AG08396 (cell line): ENCODE results near the gene FNDC5.

Source experiments
- DNase-seq: peaks from one replicate; pipeline ENCODE4 v3.0.0; 2012; ENCODE audit warnings: low spot score, mixed read lengths

FNDC5 gene

DNA sequence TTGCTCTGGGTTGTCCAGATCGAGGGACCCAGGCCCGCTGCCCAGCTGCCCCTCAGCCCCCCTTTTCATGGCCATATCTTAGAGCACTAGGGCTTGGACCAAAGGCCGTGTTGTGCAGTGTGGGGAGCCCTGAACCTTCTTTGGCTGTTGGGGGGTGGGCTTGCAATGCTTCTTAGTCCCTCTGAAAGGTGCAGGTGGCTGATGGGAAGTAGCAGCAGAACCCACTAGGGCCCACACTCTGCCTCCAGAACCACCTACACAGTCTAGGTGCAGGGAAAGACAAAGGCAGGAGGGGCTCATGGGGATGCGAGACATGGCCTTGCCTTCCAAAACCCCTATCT is 13.3 kb upstream of the FNDC5 start:
- no peak for DNase-seq

DNA sequence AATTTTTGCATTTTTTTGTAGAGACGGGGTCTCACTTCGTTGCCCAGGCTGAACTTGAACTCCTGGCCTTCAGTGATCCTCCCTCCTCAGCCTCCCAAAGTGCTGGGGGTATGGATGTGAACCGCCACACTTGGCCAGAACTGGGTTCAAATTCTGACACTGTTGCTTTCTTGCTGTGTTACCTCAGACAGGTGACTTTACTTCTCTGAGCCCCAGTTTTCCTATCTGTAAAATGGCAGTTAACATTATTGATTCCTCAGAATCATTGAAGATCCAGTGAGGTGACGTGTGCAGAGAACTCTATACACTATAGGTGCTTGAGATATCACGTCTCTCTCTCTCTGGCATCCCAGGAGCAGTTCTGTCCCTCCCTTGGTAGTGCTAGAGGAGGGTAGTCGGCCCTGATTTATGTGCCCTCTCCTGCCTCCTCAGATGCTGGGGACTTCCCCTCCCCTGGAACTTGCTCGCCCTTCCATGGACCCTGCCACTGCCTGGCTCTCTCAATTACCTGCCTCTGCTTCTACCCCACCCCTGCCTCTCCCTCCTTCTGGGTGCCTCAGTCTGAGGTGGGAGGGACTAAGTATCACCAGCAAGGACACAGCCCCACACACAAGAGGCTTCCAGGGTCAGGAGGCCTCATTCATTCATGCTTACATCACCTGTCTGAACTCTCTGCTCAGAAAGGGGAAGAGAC is 12.8 kb upstream of the FNDC5 start:
- no peak for DNase-seq

DNA sequence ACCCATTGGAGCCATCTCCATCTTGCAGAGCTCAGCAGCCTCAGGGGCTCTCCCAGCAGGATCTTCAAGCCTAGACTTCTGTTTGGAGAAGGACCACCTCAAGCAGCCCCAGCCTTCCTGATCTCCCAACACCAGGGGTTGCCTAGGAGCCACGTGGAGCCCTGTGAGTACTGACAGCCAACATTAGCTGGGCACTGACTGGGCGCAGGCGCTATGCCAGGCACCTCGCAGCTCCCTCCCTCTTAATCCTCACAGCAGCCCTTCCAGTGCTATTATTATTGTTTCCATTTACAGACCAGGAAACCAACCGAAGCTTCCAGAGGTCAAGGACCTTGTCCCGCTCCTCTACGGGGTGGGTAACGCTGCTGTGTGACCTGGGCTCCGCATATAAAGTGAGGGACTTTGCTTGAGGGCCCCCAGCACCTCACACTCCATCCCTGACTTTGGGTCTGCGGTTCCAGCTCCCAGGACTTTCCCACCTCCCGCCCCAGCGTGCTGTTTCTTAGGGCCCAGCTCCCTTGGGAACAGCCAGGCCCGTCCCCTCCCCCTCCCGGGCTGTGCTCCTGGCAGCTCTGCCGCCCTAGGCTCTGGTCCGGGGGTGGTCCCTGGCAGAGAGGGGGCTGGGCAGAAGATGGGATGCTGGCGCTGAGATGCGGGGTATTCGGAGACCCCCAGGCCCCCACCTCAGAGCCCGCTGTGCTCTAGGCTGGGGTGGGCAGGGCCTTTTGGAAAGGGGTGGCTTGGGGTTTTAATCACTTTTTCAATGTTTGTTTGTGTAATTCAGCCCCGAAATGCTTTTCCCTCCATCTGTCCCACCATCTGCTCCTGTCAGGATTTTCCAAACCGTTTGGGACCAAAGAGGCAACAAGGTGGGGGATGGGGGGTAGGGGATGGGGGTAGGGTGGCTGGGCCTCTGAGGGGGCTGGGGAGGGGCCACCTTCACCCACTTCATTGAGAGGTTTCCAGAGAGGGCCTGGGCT is 11.4 kb upstream of the FNDC5 start:
- DNase-seq, result no peak

DNA sequence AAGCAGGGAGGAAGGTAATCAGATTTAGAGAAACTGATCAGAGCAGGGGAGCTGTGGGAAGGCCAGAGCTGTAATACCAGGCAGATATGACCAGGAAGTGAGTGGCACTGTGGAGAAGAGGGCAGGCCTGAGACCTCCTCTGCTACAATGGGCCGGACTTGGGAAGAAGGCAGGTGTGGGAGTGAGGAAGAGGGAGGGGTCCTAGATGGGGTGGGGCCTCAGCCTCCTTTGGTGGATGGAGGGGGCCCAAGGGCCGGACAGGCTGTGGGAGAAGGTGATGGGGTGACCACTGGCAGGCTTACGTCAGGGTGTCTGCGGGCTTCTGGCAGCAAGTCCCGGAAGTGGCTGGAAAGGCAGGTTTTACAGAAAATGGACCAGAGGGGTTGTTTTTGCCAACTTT is 10.6 kb upstream of the FNDC5 start:
- no peak for DNase-seq

DNA sequence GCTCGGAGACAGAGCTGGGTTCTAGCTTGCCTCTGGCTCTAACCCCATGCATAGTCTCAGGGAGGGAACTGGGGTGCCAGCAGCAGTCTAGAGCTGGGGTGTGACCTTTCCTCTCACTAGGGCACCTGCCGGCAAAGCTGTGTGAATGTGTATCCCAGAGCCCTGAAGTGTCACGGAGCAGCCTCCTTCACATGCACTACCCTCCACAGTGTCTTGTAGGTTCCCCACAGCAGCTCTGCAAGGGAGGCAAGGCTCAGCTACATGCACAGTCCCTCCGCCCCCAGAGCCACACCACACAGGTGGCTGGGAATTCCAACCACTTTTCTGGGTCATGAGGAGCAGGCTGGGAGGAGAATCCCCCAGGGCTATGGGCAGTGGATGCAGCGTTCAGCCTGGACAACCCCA is 7.9 kb upstream of the FNDC5 start:
- no peak for DNase-seq

DNA sequence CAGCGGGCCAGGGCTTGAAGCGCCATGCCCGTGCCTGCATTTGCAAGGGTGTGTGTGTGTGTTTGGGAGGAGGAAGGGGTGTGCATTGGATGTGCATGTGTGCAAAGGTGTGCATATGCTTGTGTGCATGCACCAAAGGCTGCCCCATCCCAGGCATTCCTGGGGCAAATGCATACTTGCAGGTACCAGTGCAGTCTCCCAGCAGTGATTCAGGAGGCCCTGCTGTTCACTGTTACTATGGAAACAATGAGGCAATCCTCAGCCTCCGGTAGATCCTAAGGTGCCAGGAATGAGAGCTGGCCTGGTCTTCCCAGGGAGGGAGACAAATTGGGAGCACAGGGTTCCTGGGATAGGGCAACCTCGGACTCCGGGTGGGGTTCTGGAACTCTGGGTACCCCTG is 7.5 kb upstream of the FNDC5 start:
- peak; percentile 67 for DNase-seq

DNA sequence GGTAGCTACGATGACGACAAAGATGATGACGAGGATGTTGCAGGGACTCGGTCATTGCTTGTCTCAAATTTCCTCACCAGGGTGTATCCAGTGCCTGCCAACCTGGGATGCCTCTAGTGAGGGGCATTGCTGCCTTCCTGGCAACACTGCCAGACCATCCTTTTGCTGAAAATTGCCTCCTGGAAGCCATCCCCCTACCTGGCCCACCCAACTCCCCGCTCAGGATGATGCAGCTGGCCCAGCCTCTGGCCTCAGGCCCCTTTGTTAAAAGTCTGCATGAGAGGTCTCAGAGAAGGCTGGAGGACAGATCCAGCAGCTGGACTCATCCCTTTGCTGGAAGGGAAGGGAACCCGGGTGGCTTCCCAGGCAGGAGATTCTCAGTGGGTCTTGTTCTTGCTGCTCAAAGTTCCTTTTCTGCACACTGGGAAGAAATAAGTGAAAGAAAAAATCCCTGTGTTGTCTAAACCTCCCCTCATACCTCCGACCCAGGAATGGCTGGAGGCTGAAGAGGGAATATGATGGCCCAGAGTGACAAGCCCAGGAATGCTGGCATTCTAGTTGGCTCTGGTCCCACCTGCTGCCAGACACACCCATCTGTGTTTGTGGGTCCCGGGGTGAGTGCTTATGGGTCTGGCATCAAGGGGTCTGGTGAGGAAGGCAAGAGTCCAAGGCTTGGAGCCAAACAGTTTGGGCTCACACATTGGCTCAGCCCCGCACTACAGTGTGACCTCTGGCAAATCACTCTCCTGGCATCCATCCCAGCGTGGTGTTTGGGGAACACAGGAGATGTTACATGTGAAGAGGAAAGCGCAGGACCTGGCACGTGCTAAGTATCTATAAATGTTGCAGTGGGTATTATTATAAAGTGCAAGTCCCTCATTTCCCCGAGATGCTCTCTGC is 6.7 kb upstream of the FNDC5 start:
- DNase-seq, result no peak

DNA sequence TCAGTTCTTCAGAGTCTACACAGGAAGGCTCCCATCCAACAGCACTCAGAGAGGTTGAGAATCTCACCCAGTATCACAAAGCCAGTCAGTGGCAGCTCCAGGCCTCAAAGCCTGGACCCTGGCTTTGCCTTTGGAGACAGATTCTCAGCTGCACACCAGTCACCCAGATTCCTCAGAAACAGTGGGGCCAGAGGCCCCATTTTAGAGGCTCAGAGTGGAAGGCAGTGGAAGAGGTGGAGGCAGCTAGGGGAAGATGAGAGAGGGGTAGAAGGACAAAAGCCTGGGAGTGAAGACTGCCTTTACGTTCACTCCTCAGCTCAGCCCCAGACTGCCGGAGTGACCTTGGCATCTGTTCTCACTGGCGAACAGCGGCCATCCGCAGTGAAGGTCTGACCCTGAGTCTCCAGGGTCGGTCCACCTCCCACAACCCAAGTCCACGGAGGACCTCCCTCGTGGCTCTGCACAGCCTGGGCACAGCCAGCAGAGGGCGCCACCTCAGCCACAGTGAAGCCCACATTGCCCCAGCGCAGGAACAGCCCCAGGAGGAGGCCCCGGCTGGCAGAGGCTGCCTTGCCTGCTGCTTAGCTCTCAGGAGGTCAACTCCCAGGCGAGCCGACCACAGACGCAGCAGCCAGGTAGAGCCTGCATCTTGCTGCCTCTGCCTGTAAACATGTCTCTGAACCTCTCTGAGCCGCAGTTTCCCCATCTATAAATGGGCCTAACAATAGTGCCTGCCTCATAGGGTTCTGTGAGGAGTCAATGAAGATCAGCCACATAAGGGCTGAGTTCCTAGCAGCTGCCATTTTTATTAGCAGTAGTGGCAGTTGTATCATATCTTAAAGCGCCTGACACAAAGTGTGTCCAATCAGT is 5.9 kb upstream of the FNDC5 start:
- peak; percentile 85 for DNase-seq

DNA sequence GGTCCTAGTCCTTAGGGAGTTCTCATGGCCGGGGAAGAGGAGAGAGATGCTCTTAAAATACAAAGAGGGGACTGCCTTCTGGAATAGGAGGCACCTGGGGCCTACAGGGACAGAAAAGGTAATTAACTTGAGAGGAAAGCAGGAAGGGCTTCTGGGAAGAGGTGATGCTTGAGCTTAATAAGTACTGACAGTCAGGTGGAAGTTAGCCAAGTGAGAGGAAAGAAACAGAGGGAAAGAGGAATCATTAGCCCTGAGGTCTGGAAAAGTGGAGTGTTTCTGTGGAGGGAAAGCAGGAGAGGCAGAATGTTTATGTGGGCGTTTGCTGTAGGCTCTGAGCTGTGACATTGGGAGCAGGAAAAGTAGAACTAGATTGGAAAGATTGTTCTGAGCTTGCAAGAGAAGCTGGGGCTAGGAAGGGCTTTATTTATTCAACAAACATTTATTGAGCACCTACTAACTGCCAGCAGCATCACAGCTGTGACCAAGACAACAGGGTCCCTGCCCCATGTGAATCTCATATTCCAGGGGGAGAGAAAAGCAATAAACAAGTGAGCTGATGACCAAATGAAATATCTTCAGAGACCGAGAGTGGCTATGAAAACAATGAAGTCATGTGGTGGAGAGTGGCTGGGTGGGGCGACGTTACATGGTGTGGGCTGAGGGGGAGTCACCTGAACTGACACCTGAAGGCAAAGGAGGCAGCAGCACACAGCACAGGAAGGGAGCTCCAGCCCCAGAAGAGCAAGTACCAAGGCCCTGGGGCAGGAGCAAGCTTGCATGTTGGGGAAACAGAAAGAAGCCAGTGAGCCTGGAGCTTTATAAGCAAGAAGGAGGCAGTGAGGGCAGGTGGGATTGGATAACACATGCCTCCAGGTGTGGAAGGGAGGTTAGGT is 4.4 kb upstream of the FNDC5 start:
- no peak for DNase-seq

DNA sequence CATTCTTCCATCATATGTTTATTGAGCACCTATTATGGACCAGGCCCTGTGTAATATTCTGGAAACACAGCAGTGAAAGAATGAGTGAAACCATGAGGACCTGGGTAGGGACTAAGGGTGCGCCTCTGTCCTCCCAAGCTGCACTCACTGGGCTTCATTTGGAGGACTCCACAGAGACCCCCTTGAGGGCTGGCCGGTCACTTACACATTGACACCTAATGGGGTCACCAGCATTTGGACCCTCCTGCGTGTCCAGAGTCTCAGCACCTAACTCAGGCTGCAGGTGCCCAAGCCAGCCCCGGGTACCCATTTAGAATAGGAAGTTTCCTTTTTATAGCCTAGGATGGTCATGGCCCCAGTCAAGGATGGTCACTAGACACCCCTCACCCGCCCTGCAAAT is 2.8 kb upstream of the FNDC5 start:
- no peak for DNase-seq

DNA sequence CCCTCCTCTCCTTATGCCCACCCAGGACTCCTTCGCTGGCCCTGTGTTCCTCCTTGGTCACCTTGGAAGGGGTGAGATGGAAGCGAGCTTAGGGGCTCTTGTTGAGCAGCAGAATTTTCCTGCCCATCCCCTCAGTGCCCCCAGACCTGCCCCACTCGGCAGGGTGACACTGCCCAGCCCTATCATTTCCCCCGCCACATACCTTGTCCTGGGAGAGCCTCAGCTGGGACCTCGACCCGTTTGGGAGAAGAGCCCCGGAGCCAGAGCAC is 1.4 kb upstream of the FNDC5 start:
- no peak for DNase-seq

DNA sequence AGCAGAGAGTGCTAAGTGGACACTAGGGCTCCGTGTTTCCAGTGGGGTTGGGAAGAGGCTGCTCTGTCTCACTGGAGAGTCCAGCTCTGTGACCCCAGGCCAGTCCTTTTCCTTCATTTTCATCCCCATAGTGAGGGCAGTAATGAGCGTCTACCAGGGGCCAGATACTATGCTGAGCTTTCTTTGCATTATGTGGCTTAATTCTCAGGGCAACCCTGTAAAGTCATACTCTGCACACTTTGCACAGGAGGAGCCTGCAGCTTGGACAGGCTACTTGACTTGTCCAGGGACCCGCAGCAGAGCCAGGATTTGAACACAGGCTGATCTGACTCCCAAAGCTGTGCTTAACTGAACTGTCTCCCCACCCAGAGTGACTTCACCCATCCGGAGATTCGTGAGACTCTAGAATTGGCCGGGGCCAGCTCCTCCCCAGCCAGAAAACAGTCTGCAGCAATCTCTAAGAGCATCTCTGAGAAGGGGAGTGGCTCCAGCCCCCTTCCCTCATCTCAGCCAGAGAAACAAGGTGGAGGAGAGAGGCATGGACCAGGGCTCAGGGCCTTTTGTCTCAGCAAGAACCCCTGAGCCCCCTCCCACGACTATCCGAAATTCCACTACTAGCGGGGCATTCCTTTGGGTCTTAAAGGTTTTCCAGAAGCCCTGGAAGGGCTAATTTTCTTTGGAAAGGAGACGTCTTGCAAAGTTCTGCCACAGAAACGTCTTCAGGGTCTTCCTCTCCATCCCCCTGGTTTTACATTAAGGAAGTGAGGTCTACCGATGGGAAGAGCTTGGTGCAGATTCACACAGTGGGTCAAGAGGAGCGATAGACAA is 866 bp upstream of the FNDC5 start:
- DNase-seq, result no peak

DNA sequence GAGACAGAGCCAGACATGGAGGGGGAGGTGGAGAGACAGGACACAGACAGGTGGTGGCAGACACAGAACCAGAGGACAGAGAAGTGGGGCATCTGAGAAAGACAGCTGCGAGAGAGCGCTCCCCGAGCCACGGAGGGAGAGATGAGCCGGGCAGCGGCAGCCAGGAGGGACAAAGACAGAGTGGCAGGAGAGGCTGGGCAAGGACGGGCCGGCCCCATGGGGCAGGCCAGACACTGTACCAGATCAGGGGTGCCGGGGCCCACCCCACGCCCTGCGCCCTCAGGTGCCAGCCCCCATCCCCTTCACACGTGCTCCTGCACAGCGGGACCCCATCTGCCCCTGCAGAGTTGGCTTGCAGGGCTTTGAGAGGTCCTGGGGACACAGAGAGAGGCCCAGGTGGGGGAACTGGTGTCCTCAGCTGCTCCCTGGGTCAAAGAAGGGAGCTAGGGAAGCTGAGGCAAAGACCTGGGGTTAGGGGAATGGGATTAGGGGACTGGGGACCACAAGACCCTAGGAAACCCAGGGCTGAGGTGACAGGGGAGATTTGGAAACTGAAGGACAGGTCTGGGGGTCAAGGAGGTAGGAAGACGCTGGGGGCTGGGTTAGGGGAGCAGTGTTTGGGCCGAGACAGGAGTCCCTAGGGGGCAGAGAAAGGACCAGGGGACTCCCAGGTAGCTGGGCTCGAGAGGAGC is 643 bp downstream of the FNDC5 start:
- DNase-seq, result no peak

DNA sequence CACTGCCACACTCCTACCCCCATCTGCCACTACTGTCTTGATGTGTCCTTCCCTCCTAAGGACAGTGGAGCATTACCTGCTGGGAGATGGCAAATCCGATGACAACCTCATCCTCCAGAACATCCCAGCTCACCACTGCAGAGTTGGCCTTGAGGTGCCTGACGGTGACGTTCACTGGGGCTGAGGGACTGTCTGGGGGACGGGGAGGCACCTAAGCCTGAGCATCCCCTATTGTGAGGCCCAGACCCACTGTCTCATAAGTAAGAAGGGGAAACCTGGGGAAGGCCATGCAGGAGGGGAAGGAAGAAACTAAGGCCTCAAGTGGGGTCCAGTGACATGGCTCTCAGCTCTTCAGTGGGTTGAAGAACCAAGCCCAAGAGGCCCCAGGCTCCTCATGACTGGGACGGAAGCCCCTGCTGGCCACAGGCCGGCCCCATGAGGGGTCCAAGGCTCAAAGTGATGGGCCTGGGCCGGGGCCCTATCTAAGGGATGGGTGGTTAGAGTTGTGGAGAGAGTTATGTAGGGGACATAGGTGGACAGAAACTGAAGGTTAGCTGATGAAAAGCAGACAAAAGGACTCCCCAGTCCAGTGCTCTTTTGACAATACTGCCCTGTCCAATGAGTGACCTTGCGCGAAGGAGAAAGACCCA is 1.8 kb downstream of the FNDC5 start:
- DNase-seq, result no peak

DNA sequence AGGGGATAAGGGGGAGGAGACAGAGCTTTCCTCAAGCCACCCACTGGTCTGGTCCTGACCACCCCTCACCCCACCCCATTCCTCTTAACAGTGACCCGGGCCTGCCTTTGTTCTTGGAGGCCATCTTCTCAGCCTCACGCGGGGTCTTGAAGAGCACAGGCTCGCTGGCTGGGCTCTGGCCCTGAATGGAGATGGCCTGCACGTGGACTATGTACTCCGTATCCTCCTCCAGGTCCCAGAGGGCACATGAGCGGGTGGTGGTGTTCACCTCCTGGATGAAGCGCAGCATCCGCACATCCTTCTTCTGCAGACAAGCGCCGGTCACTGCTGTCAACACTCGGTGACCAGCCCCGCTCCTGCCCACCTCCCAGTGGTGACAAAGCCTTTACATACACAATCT is 2.6 kb downstream of the FNDC5 start:
- no peak for DNase-seq

DNA sequence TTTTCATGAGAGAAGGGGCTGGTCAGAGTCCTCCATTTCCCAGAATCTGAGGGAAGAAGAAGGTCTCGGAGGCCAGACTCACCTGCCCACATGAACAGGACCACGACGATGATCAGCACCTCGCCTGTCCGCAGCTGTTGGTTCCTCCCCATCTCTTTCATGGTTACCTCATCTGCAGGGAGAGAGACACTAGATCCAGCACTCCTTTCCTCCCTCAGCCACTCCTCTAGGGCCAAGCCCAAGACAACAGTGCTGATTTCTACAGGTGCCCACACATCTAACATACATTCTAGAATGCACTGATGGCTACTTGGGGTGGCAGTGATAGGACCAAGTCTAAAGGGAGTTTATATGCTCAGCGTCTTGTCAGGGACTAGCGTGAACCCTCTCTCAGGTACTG is 3.0 kb downstream of the FNDC5 start:
- DNase-seq, result no peak

DNA sequence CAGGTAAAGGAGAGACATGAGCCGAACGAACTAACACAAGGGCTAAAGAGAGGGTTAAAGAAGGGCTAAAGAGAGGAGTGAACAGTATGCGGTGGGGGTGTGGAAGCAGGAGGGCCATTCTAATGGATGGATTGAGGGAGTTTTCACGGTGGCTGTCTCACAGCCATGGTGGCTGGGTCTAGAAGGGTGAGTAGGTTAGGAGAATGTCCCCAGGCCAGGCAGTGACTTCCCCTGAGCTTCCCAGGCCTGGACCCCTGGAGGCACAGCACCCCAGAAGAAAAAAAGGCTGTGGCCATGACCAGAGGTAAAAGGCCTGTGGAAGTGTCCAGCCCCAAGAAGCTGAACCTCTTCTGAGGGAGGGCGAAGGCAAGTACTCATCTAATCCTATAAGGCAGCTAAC is 3.6 kb downstream of the FNDC5 start:
- no peak for DNase-seq

DNA sequence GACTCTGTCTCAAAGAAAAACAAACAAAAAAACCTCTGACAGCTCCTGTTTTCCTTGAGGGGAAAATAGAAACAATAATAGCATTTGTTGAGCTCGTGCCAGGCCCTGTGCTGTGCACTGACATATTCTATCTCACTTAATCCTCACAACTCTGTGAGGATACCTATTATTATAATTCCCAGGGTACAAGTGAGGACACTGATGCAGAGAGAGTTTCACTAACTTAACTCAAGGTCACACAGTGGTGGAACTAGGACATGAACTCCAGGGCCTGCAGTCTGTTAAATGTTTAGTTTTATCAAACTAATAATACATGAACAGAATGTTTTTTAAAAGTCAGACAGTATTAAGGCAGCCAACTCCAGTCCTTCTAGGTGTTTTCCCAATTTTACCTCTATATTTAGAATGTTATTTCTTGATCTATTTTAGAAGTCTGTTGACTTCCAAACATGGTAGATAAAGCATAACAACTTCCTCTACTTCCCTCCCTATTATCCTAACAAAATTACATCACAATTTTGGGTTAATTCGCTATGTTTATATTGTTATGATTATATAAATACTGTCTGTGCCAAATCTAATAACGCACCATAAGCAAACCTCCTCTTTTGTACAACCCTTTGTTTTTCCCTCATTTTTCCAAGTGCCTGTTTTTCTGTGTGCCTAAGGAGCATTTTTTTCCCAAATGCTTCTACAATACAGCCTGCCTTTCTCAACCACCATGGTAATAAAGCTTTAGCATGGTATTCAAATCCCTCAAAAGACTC is 4.9 kb downstream of the FNDC5 start:
- DNase-seq, result no peak
